Measurements from ENCODE around the gene DNAAF8. TPM values are rescaled to one million over a fixed set of nuclear protein-coding genes. Genes with fewer than 3 reads are reported as not detected.

Gene DNAAF8
- total RNA-seq, 4 donors from 2014 or later: 0.44 to 1.2 (median 0.91) TPM

DNA sequence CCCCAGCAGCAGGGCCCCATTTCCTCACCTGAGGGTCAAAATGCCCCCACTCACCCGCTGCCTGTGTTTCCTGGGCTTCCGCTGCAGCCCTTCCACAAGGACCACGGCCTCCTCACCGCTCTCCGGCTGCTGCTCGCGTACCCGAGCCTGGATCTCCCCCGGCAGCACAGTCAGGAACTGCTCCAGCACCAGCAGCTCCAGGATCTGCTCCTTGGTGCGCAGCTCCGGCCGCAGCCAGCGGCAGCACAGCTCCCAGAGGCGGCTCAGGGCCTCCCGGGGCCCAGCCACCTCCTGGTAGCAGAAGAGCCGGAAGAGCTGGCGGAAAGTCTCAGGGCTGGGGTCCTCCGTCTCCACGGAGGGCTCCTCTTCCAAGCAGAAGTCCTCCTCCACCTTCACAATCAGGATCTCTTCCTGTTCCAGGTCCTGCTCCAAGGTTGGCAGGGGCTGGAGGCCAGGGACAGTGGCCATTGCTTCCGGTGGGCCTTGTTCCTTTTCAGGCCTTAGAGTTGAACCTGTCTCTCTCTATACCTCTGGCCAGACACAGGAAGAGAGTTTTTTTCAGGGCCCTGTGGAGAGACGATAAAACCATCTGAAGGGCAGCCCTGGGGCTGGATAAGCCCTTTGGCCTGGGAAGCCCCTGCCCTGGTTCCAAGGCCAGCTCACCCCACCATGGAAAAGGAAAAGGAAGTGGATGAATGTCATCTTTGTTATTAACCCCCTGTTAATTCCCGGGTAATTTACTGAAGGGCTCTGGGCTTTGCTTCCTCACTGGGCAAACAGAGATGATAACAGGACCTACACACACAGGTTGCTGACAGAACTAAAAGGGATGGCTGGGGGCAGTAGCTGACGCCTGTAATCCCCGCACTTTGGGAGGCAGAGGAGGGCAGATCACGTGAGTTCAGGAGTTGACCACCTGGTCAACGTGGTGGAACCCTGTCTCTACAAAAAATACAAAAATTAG lies 31.5 kb downstream of the DNAAF8 start:
- DNase-seq (no peak), ATAC-seq (no peak)
- in situ Hi-C loops (cut with MboI; ENCODE audit: low sequenced_read_pairs in 4 of 4): no loop called here
- Histone ChIP-seq H3K27me3 (no peaks in the 10 kb centered on the region), H3K27ac (peak overlapping the region; percentile 83 to 95 (median 92)), H3K36me3 (peaks cover 0 to 44% of the 10 kb centered on the region in 2 donors), H3K4me1 (peaks cover 25 to 30% of the 10 kb centered on the region in 2 donors), H3K4me3 (peak overlapping the region; percentile 80 to 99 (median 90)), H3K9me3 (no peaks in the 10 kb centered on the region)
- intact Hi-C loops (cut with DNase I; ENCODE audit: low total_unique reads): loop anchor here (2.0 kb wide), 1 partner anchor 227 kb away; the partner anchor contains the start of gene CDIP1
- no peak for TF ChIP-seq POLR2A (IDR thresholded peaks at IDR 0.05)
- TF ChIP-seq, protein P1, sequence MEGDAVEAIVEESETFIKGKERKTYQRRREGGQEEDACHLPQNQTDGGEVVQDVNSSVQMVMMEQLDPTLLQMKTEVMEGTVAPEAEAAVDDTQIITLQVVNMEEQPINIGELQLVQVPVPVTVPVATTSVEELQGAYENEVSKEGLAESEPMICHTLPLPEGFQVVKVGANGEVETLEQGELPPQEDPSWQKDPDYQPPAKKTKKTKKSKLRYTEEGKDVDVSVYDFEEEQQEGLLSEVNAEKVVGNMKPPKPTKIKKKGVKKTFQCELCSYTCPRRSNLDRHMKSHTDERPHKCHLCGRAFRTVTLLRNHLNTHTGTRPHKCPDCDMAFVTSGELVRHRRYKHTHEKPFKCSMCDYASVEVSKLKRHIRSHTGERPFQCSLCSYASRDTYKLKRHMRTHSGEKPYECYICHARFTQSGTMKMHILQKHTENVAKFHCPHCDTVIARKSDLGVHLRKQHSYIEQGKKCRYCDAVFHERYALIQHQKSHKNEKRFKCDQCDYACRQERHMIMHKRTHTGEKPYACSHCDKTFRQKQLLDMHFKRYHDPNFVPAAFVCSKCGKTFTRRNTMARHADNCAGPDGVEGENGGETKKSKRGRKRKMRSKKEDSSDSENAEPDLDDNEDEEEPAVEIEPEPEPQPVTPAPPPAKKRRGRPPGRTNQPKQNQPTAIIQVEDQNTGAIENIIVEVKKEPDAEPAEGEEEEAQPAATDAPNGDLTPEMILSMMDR (IDR thresholded peaks at IDR 0.05 in 4 of 5, conservative IDR thresholded peaks at IDR 0.05 in 1 of 5): no peak

DNA sequence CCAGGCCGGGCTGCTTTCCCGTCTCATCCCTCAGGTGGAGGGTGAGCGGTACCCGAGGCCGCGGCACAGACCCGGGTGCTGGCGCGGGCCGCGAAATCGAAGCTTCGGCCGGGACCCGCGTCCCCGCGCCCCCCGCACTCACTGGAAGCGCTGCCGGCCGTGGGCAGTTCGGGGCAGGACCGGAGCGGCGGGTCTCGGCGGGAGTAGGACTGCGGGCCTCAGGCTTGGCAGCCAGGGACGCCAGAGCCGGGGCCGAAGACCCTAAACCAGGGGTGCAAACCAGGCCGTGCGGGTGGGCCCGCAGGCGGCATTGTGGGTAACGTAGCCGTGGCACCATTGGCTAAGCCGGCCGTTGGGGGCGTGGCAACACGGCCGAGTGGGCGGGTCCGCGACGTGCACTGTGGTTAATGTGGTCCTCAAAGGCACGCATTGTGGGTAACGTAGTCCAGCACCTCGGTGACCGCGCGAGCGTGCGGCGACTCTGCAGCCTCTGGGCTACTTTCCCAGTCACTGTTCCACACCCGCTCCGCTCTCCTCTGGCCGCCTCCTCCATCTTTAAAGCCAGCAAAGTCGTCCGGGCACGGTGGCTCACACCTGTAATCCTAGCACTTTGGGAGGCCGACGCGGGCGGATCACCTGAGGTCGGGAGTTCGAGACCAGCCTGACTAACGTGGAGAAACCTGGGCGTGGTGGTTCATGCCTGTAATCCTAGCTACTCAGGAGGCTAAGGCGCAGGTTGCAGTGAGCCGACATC lies 32.7 kb downstream of the DNAAF8 start, which contains the start of gene ZNF500:
TSS of gene ZNF500 (minus strand) at position 288 of the 754 bp plus-strand sequence. CDS start 1,184 bp downstream, outside the sequence.
- DNase-seq: peak; percentile 97 to 98
- peak; percentile 69 to 70 for TF ChIP-seq POLR2A (IDR thresholded peaks at IDR 0.05)
- TF ChIP-seq, protein P1 (IDR thresholded peaks at IDR 0.05 in 4 of 5, conservative IDR thresholded peaks at IDR 0.05 in 1 of 5): no peak
- H3K27ac ChIP-seq: peak within 1 kb of the TSS; percentile 83 to 95 (median 92)
- H3K27me3 ChIP-seq: no peaks in the 10 kb centered on the region
- H3K9me3 ChIP-seq: no peaks in the 10 kb centered on the region
- H3K4me1 ChIP-seq: peaks cover 25 to 30% of the 10 kb centered on the region in 2 donors
- H3K4me3 ChIP-seq: peak within 1 kb of the TSS; percentile 80 to 99 (median 90)
- peaks cover 0 to 35% of the 10 kb centered on the region in 2 donors for H3K36me3 ChIP-seq
- ATAC-seq: peak; percentile 89 to 95
- intact Hi-C loops (cut with DNase I; ENCODE audit: low total_unique reads): loop anchor here (2.0 kb wide), 1 partner anchor 228 kb away; the partner anchor contains the start of gene CDIP1
- in situ Hi-C loops (cut with MboI; ENCODE audit: low sequenced_read_pairs in 4 of 4): no loop called here

DNA sequence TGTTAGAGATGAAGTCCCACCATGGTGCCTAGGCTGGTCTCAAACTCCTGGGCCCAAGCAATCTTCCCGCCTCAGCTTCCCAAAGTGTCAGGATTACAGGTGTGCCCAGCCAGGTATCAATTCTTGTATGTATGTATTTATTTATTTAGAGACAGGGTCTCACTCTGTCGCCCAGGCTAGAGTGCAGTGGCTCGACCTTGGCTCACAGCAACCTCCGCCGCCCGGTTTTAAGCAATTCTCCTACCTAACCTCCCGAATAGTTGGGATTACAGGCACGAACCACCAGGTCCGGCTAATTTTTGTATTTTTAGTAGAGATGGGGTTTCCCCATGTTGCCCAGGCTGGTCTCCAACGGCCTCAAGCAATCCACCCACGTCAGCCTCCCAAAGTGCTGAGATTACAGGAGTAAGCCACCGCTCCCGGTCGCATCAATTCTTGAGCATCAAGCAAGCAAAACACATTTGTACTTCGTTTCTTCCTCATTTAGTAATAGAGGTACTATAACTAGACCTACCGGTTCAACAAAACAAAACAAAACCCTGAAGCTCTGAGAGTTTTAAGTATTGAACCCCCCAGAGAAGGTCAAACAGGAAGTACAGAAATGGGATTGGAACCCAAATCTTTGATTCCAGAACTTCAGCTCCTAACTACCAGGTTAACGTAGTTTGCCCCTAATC lies 33.7 kb downstream of the DNAAF8 start:
- in situ Hi-C loops (cut with MboI; ENCODE audit: low sequenced_read_pairs in 4 of 4): no loop called here
- Histone ChIP-seq H3K27me3 (no peaks in the 10 kb centered on the region), H3K4me3 (peak overlapping the region; percentile 80 to 99 (median 90)), H3K9me3 (no peaks in the 10 kb centered on the region), H3K4me1 (peaks cover 25 to 30% of the 10 kb centered on the region in 2 donors), H3K36me3 (peaks cover 0 to 26% of the 10 kb centered on the region in 2 donors), H3K27ac (peak overlapping the region; percentile 83 to 95 (median 92))
- peak in 1 of 2 donors; percentile 13 for ATAC-seq
- DNase-seq: peak in 1 of 2 donors; percentile 27
- TF ChIP-seq, protein P1 (IDR thresholded peaks at IDR 0.05 in 4 of 5, conservative IDR thresholded peaks at IDR 0.05 in 1 of 5): no peak
- TF ChIP-seq POLR2A (IDR thresholded peaks at IDR 0.05): no peak
- intact Hi-C loops (cut with DNase I; ENCODE audit: low total_unique reads): loop anchor here (1.0 to 2.0 kb wide), 4 partner anchors 34 to 229 kb away; partner anchors contain the start of genes ANKS3, CDIP1, DNAAF8 and ROGDI

All from gastrocnemius medialis (tissue), 4 donors.